ENCODE measurements around the gene AFTPH.

The AFTPH gene

GRCh38 chr2:64593035-64593655, 69.0 kb downstream of the AFTPH start:
- no peak for DNase-seq

- no peak for DNase-seq
These were observed 70.3 kb downstream of the AFTPH start for GRCh38 chr2:64594226-64594989.

- DNase-seq: no peak
These were observed 71.5 kb downstream of the AFTPH start for GRCh38 chr2:64595397-64596176.

DNA sequence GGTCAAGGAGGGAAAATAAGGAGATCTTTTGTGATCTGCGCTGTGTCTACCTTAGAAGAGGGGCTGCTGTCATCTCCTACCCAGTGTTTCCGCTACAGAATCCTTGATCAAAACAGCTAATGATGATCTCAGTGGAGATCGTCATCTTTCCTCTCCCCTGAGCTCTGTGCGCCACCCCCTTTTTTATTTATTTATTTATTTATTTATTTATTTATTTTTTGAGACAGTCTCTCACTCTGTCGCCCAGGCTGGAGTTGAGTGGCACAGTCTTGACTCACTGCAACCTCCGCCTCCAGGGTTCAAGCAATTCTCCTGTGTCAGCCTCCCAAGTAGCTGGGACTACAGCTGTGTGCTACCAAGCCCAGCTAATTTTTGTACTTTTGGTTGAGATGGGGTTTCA, 74.1 kb downstream of the AFTPH start:
- no peak for DNase-seq

GRCh38 chr2:64599469-64599868, 75.3 kb downstream of the AFTPH start:
- no peak for DNase-seq

DNA sequence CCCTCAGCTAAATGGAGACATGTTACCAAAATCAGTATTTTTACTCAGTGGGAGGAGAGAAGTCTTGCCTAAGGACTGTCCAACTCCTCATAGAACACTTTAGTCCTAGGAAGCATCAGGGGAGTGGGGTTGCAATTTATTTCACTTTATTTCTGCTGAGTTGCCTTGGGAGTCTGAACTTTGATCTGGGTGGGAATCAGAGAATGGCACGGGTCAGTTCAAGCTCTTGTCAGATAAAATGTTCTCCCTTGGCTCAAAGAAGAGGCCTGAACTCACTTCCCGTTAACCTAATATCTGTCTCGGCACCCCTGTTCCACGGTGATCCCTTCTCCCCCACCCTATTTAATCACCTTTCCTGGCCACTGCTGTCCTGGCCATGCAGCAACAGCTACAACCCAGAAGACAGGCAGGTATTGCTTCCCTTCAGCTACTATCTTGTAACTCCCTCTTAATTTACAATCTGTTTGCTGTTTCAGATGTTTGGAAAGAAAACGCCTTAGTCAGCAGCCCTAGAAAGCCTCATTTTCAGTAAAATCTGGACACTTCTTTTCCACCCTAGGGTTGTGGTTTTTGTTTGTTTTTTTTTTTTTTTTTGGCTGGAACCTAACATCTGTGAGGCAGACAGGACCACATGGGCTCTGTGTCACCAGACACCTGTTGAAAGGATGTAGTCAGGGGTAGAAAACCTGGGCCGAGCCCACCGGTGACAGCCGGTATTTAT, 77.1 kb downstream of the AFTPH start:
- no peak for DNase-seq

DNA sequence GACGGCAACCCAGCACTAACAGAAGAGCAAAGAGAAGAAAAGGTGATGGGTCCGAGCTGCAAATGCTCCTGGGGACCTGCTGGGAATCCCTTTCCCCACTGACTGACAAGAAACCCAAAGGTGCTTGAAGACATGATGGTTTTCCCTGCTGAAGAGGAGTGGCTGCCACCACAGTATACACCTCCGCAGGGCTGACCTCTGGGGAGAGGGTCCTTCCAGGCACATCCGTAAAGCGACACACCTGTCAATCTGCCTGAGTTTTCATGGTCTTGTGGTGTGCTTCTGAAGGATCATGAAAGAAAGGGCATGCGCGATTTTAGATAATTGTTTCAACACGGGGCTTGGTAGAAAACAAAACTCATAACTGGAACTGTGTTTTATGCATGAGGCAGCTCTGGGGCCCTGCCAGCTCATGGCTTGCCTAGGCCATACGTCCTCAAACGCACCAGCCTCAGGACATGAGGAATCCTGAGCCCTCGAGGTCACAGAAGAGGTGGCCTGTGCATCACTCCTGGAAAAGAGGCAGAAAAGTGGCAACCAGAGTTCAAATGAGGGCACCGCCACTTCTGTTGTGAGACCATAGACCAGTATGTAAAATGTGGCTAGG, 77.8 kb downstream of the AFTPH start:
- DNase-seq: no peak

GRCh38 chr2:64602436-64602835, 78.3 kb downstream of the AFTPH start:
- no peak for DNase-seq

- no peak for DNase-seq
These were observed 80.0 kb downstream of the AFTPH start for GRCh38 chr2:64604155-64604554.

DNA sequence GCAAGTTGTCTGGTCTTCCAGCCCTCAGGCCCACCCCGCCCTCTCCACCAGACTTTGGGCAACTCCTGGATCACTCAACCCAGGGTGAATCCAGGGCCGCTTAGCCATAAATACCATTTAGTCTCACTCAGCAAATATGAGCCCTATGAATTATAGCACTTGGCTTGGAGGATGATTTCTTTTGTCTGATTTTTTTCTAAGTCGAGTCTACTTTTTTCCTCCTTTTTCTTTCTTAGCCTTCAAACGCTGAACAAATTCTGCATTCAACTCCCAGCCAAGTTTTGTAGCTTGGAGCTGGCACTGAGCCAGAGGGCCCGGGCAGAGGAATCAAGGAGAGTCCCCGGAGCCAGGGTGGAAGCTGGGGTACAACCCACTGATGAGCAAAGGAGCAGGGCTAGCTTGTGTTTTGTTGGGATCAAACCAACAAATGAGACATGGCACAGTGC, 80.9 kb downstream of the AFTPH start:
- DNase-seq: no peak

DNA sequence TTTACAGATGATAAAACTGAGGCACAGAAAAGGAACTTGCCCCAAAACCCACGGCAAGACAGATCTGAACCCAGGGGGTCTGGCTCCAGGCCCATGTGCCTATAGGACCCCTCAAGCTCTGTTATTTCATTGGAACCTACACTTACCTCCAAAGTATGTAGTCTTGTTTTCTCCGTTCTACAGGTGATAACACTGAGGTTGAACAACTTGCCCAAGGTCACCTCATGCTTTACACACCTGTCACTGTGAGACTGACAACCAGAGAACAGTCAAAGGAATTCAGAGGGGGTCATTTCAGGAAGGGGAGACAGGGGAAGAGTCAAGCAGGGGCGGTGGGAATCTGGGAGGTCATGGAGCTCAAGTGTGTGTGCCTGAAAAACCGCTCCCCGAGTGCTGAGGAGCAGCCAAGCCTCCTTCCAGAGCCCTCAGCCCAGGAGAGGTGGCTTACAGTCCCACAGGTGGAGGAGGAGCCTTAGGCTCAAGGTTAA, 81.9 kb downstream of the AFTPH start:
- DNase-seq: no peak

GRCh38 chr2:64606479-64607363, 82.6 kb downstream of the AFTPH start:
- DNase-seq: no peak

- no peak for DNase-seq
These were observed 83.5 kb downstream of the AFTPH start for GRCh38 chr2:64607381-64608304.

DNA sequence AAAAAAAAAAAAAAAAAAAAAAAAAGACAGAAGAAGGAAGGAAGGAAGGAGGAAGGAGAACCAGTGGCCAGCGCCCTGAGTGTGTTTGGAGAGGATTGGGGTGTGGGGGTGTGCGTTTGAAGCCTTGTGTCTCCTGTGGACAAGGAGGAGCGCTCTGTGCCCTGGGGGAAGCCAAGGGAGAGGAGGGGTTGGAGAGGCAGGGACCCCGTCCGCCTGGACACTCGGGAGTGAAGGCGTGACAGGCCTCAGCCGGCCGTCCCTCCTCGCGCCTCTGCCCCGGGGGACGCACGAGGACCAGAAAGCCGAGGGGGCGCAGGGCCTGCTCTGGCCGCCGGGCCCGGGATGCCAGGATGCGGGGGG, 84.7 kb downstream of the AFTPH start:
- DNase-seq: no peak

DNA sequence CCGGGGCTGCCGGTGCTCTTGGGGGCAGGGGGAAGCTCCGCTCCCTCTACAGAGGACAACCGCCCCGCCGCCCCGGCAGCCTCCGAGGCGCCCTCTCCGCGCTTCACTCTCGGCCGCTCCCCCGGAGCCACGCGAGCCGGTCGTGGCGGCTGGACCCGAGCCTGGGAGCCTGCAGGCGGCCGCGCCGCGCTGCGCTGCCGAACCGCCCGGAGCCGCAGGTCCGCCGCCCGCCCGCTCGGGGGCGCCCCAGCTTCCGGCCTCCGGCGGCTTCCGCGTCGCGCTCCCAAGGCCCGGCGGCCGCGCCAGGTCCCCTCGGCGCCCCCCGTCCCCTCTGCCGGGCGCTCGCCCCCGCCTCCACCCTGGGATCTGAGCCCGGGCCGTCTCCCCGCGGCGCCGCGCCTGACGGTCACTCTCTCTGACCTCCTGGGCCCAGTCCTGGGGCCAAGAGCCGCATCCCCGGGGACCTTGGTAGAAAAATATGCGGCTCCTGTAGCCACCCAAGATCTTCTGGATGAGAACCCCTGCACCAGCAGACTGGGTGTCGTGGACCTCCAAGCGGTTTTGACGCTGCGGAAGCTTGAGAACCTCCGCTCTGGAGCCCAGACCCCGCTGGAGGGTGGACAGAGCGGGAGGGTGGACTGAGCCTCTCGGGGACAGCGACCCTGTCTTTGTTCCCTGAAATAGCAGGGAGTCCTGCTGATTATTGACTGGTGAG, 85.3 kb downstream of the AFTPH start:
- no peak for DNase-seq

- DNase-seq: no peak
These were observed 85.8 kb downstream of the AFTPH start for GRCh38 chr2:64609942-64610281.

DNA sequence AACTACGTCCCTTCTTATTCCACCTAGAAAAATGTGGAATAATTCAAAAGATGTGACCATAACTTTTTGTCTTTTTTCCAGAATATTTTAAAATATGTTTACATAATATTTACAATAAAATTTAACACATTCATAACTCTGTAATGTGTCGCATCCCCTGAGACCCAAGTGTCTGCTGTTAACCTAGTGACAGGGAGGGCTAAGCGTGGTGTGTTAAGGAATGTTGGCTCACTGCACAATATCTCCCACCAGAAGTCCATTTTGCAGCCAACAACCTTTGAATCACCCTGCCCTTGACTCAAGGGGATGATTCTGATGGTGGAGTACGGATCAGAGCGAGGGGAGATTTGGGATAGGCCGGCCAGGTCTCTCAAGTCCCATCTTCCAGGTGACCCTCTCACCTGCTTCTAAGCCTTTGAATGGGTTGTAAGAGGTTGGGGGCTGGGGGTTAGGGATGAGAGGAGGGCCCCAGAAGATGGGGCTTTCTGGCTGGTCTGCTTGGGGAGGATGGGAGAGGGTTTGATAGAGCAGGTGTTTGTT, 86.3 kb downstream of the AFTPH start:
- no peak for DNase-seq

DNA sequence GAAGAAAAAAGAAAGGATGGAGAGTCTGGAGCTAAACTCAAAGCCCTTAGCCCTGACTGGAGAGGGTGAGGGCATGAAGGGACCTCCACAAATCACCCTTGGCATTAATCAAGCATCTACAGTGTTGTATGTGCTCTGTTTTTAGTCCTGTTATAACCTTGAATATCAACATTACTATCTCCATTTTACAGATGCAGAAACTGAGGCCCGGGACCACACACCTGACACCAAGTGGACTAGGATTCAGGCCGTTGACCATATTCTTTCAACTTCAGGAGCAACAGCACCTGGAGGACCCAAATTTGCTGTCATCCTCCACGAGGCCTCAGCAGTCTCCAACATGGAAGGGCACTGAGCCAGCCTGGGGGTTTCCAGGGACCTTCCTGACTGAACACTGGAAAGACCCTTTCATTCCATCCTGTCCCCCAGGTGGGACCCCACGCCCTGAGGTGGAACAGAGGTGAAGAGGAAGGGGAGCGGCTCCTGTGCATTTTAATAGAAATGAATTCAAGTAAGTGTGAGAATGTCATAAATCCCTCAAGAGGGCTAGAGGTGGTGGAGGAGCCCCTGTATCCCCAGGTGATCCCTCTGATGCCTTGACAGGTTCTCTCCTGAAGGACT, 88.6 kb downstream of the AFTPH start:
- no peak for DNase-seq

DNA sequence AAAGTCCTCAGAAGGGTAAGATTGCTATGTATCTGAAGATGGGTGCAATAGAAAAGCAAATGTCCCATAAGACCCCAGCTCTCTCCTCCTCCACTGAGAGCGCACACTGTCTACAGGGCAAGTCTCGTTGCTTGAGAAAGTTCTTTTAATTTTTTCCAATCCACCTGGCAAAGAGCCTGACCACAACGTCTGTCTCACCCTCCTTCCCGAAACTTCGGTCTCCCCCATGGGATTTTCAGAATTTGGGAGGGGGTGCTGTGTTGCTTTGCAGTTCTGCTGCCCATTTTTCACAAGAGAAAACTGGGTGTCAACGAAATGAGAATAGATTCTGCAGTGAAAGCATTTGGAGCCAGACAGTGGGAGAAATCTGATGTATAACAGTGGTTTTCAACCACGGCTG, 89.1 kb downstream of the AFTPH start:
- DNase-seq: no peak
